IMR-90 (cell line): ENCODE measurements around the gene ELP2. TPM values are rescaled to one million over a fixed set of nuclear protein-coding genes. Genes with fewer than 3 reads are reported as not detected.

Experiments
- ATAC-seq: fragments of 200-7000 bp; cut with Tn5 transposase; 2 replicates; pipeline ENCODE4 v1.9.1; 2020; ENCODE audit warnings: low read depth, mild to moderate bottlenecking, moderate library complexity
- BruUV-seq: library from RNA; stranded (reverse); fragments of 400-500 nt; replicated peaks from 2 replicates; lab custom pipeline; 2021; lab: Mats Ljungman, UMichigan
- CTCF ChIA-PET: fragments of 300-600 bp; formaldehyde crosslinking; extraction: SDS; loops from one replicate; lab custom pipeline; 2021; ENCODE audit warnings: antibody characterized with exemption; lab: Yijun Ruan, JAX
- POLR2A ChIA-PET: fragments of 300-600 bp; sonication (Branson Sonifier 250); formaldehyde crosslinking; loops from one replicate; lab custom pipeline; 2022; ENCODE audit warnings: antibody characterized with exemption; ENCODE audit not compliant: unreplicated experiment; lab: Charles Lee
- DNase-seq: peaks from one replicate; pipeline ENCODE4 v3.0.0; 2013
- H2AFZ ChIP-seq: replicated peaks from 2 replicates; pipeline ENCODE3; 2013; ENCODE audit warnings: low read length, mild to moderate bottlenecking; ENCODE audit not compliant: poor library complexity
- H2AK5ac ChIP-seq: 2 replicates; pipeline ENCODE4 v1.6.1; 2013; ENCODE audit warnings: low read depth, low read length, inconsistent platforms
- H2AK9ac ChIP-seq: replicated peaks from 2 replicates; pipeline ENCODE3; 2013; ENCODE audit warnings: mild to moderate bottlenecking, low read depth, low read length, moderate library complexity; ENCODE audit not compliant: poor library complexity
- H2BK120ac ChIP-seq: 2 replicates; pipeline ENCODE4 v1.6.1; 2013; ENCODE audit warnings: low read depth, low read length, inconsistent platforms
- H2BK15ac ChIP-seq: 3 replicates; pipeline ENCODE4 v1.6.1; 2013; ENCODE audit warnings: low read depth, low read length, inconsistent platforms
- H2BK20ac ChIP-seq: 2 replicates; pipeline ENCODE4 v1.6.1; 2013; ENCODE audit warnings: low read depth, mild to moderate bottlenecking, inconsistent platforms, low read length, moderate library complexity
- H2BK5ac ChIP-seq: 2 replicates; pipeline ENCODE4 v1.6.1; 2013; ENCODE audit warnings: mild to moderate bottlenecking, low read depth, low read length, inconsistent platforms; ENCODE audit not compliant: poor library complexity, severe bottlenecking
- H3K14ac ChIP-seq: replicated peaks from 2 replicates; pipeline ENCODE4 v1.6.1; 2013; ENCODE audit warnings: low read depth, low read length, inconsistent platforms
- H3K18ac ChIP-seq: 2 replicates; pipeline ENCODE4 v1.6.1; 2013; ENCODE audit warnings: low read depth, low read length, control low read depth
- H3K23ac ChIP-seq: 2 replicates; pipeline ENCODE4 v1.6.1; 2013; ENCODE audit warnings: low read depth, low read length, inconsistent platforms
- H3K27ac ChIP-seq: 2 replicates; pipeline ENCODE4 v1.5.1; 2013; ENCODE audit warnings: mild to moderate bottlenecking, control low read depth, low read length; ENCODE audit not compliant: insufficient read depth
- H3K27me3 ChIP-seq: 2 replicates; pipeline ENCODE4 v1.6.1; 2013; ENCODE audit warnings: low read length; ENCODE audit not compliant: control insufficient read depth, insufficient read depth
- H3K36me3 ChIP-seq: 2 replicates; pipeline ENCODE4 v1.6.1; 2013; ENCODE audit warnings: low read length, mixed read lengths; ENCODE audit not compliant: control insufficient read depth, insufficient read depth
- H3K4ac ChIP-seq: 2 replicates; pipeline ENCODE4 v1.6.1; 2013; ENCODE audit warnings: low read depth, low read length, inconsistent platforms
- H3K4me1 ChIP-seq: 2 replicates; pipeline ENCODE4 v1.6.1; 2013; ENCODE audit warnings: low read length, mixed read lengths; ENCODE audit not compliant: control insufficient read depth, insufficient read depth
- H3K4me2 ChIP-seq: 2 replicates; pipeline ENCODE4 v1.6.1; 2013; ENCODE audit warnings: low read depth, mild to moderate bottlenecking, control low read depth, low read length, moderate library complexity
- H3K4me3 ChIP-seq: 2 replicates; pipeline ENCODE4 v1.5.1; 2013; ENCODE audit warnings: low read depth, mild to moderate bottlenecking, control low read depth, low read length, moderate library complexity; ENCODE audit not compliant: insufficient read depth
- H3K56ac ChIP-seq: 2 replicates; pipeline ENCODE4 v1.6.1; 2013; ENCODE audit warnings: low read length, inconsistent platforms; ENCODE audit not compliant: insufficient read depth; ENCODE audit errors: extremely low read depth
- H3K79me1 ChIP-seq, 2 experiments: 2 replicates each; pipeline ENCODE4 v1.6.1; 2013; ENCODE audit warnings: low read length in 2 of 2, inconsistent platforms in 1 of 2, low read depth in 1 of 2
- H3K9ac ChIP-seq: 2 replicates; pipeline ENCODE4 v1.6.1; 2013; ENCODE audit warnings: low read depth, low read length, control low read depth
- H3K9me1 ChIP-seq: 2 replicates; pipeline ENCODE4 v1.6.1; 2013; ENCODE audit warnings: low read length, inconsistent platforms; ENCODE audit not compliant: insufficient read depth
- H3K9me3 ChIP-seq: 2 replicates; pipeline ENCODE4 v1.6.1; 2013; ENCODE audit warnings: low read length; ENCODE audit not compliant: control insufficient read depth, insufficient read depth
- H4K20me1 ChIP-seq: 2 replicates; pipeline ENCODE4 v1.6.1; 2013; ENCODE audit warnings: low read length, inconsistent platforms; ENCODE audit not compliant: insufficient read depth
- H4K5ac ChIP-seq: 2 replicates; pipeline ENCODE4 v1.6.1; 2013; ENCODE audit warnings: mild to moderate bottlenecking, low read depth, low read length, control low read depth
- H4K8ac ChIP-seq, 2 experiments: 2 replicates each; pipeline ENCODE4 v1.6.1; 2013; ENCODE audit warnings: low read depth in 2 of 2, low read length in 2 of 2, control low read depth in 1 of 2, inconsistent platforms in 1 of 2
- H4K91ac ChIP-seq: 2 replicates; pipeline ENCODE4 v1.6.1; 2013; ENCODE audit warnings: low read depth, low read length, inconsistent platforms; ENCODE audit not compliant: insufficient read depth
- FOS ChIP-seq: fragments of 150-350 bp; IDR thresholded peaks from 2 replicates; pipeline ENCODE4 v1.6.1; 2016; ENCODE audit warnings: low read depth, low read length
- MAZ ChIP-seq: IDR thresholded peaks from 2 replicates; pipeline ENCODE4 v1.6.1; 2012; ENCODE audit warnings: low read depth, mild to moderate bottlenecking, low read length, improper control_type of control experiment, moderate library complexity, borderline replicate concordance
- MXI1 ChIP-seq: IDR thresholded peaks from 2 replicates; pipeline ENCODE4 v1.6.1; 2012; ENCODE audit warnings: low read depth, mild to moderate bottlenecking, low read length, moderate library complexity, borderline replicate concordance
- NFE2L2 ChIP-seq: fragments of 150-350 bp; IDR thresholded peaks from 2 replicates; pipeline ENCODE4 v1.6.1; 2016; ENCODE audit warnings: low read depth, mild to moderate bottlenecking, low read length
- POLR2A ChIP-seq: IDR thresholded peaks from 2 replicates; pipeline ENCODE4 v1.6.1; 2012; ENCODE audit warnings: mild to moderate bottlenecking, low read depth, low read length
- RAD21 ChIP-seq: IDR thresholded peaks from 2 replicates; pipeline ENCODE4 v1.6.1; 2012; ENCODE audit warnings: low read length, improper control_type of control experiment
- RCOR1 ChIP-seq: IDR thresholded peaks from 2 replicates; pipeline ENCODE4 v1.6.1; 2012; ENCODE audit warnings: mild to moderate bottlenecking, low read length, improper control_type of control experiment; ENCODE audit not compliant: insufficient replicate concordance
- RFX5 ChIP-seq: IDR thresholded peaks from 2 replicates; pipeline ENCODE4 v1.8.0; 2012; ENCODE audit warnings: low read depth, mild to moderate bottlenecking, low read length, moderate library complexity
- SMC3 ChIP-seq: fragments of 150-350 bp; IDR thresholded peaks from 2 replicates; pipeline ENCODE4 v1.6.1; 2016; ENCODE audit warnings: low read depth, mild to moderate bottlenecking, antibody characterized with exemption, low read length, moderate library complexity
- USF2 ChIP-seq: fragments of 150-350 bp; IDR thresholded peaks from 2 replicates; pipeline ENCODE4 v1.6.1; 2017; ENCODE audit warnings: mild to moderate bottlenecking, antibody characterized with exemption, low read length, low read depth
- WGBS, 2 experiments: methylation state at CpG; one replicate each; pipeline versions ENCODE4 v1.1.5 to v1.1.7; 2013; ENCODE audit warnings: missing lambda C conversion rate in 2 of 2; ENCODE audit not compliant: insufficient read length in 1 of 2; ENCODE audit errors: extremely low coverage in 2 of 2; 5-methylcytosine and 5-hydroxymethylcytosine counted together
- dilution Hi-C: fragments of 300-500 bp; cut with HindIII; formaldehyde crosslinking; loops from one replicate; pipeline ENCODE4 v1.14.3; 2018; ENCODE audit warnings: low sequenced_read_pairs; ENCODE audit not compliant: unreplicated experiment
- in situ Hi-C: fragments of 300-500 bp; cut with MboI; formaldehyde crosslinking; loops from 3 replicates; pipeline ENCODE4 v1.14.3; 2019; ENCODE audit warnings: low sequenced_read_pairs, inconsistent platforms, mixed read lengths
- intact Hi-C: fragments of 100-400 bp; cut with micrococcal nuclease; formaldehyde crosslinking; loops from 2 replicates; pipeline ENCODE4 v1.10.0; 2022
- polyA plus RNA-seq, 3 experiments: library from polyadenylated mRNA; depleted of rRNA; stranded (reverse); fragments of >200 nt; gene quantifications; 2 replicates each; pipeline ENCODE4 v1.2.3, GENCODE V29; 2012; ENCODE audit warnings: low replicate concordance in 1 of 3
- total RNA-seq: library from RNA; depleted of rRNA; stranded (reverse); fragments of >200 nt; gene quantifications from 2 replicates; pipeline ENCODE4 v1.2.3, GENCODE V29; 2012

Gene ELP2
- total and polyA plus RNA-seq, 2 of the 4 experiments (the other 2 are of a cell fraction) = 48.1 to 161 TPM

- TF ChIP-seq SMC3 = 0 out of 2 replicates have a peak, but pooled peaks have one; percentile 3
Measured at GRCh38 chr18:36158266-36158867, 28.7 kb downstream of the ELP2 start (continued).

GRCh38 chr18:36160959-36161371, 31.3 kb downstream of the ELP2 start:
- no TSS peak for BruUV-seq
- dilution Hi-C loops = no loop called here

More at GRCh38 chr18:36160959-36161371, 31.3 kb downstream of the ELP2 start:
- TF ChIP-seq FOS = no peak
- TF ChIP-seq USF2 = no peak
- no peak for TF ChIP-seq NFE2L2
- TF ChIP-seq MAZ = no peak
- no peak for TF ChIP-seq MXI1
- no peak for TF ChIP-seq POLR2A
- no peak for TF ChIP-seq RAD21
- no peak for TF ChIP-seq RCOR1
- no peak for TF ChIP-seq RFX5
- no peak overlapping the region for H2BK20ac ChIP-seq
- WGBS, 2 experiments = no CpG with 5 or more reads among the region's 4 CpGs
- no peak overlapping the region for H3K27ac ChIP-seq
- H2BK5ac ChIP-seq = no peak overlapping the region
- no peak overlapping the region for H3K56ac ChIP-seq
- H4K5ac ChIP-seq = no peak overlapping the region
- H3K9me1 ChIP-seq = peaks cover 3% of the 10 kb centered on the region
- H3K23ac ChIP-seq = 0 out of 2 replicates have a peak overlapping the region, but pooled peaks have one; percentile 12
- no peak overlapping the region for H3K4me3 ChIP-seq
- peaks cover 17% of the 10 kb centered on the region for H3K4me1 ChIP-seq
- intact Hi-C loops = no loop called here
- DNase-seq = no peak
- H3K18ac ChIP-seq = no peak overlapping the region
- ATAC-seq = no peak
- H2AK5ac ChIP-seq = no peak overlapping the region
- no peak overlapping the region for H2AFZ ChIP-seq
- H3K27me3 ChIP-seq = no peaks in the 10 kb centered on the region
- CTCF ChIA-PET = no interaction called here
- H3K4ac ChIP-seq = no peak overlapping the region
- H4K20me1 ChIP-seq = peaks cover 4% of the 10 kb centered on the region; the same call in 1 of the 2 replicates
- POLR2A ChIA-PET = no interaction called here
- no peak overlapping the region for H3K9ac ChIP-seq
- H4K91ac ChIP-seq = no peak overlapping the region
- no peak overlapping the region for H4K8ac ChIP-seq
- peaks cover 30% of the 10 kb centered on the region for H3K36me3 ChIP-seq
- H2BK15ac ChIP-seq = no peak overlapping the region
- H2BK120ac ChIP-seq = no peak overlapping the region
- H3K14ac ChIP-seq = no peak overlapping the region
- in situ Hi-C loops = no loop called here
- no peak overlapping the region for H2AK9ac ChIP-seq
- H3K9me3 ChIP-seq = no peaks in the 10 kb centered on the region
- H3K79me1 ChIP-seq = peaks cover 8 to 34% of the 10 kb centered on the region in 2 experiments; a peak in 3 of 4 replicates
- H3K4me2 ChIP-seq = no peak overlapping the region
